NCI-H510A treated with DMSO at 0.1 percent for 48 hours (cell line): ENCODE measurements around the gene RAD21L1.
A peak's percentile ranks its signal among the peaks of the same experiment; 100 is the strongest.

Experiments used
- DNase-seq: peaks from one replicate; lab custom pipeline; 2025; lab: John Stamatoyannopoulos, UW

Gene RAD21L1

GRCh38 chr20:1225783-1226654 is at the start of gene RAD21L1:
Gene RAD21L1 (plus strand): TSS chr20:1226044. CDS start chr20:1228454, 2,410 bp downstream.
- no peak for DNase-seq

GRCh38 chr20:1177680-1178079 is 48.2 kb upstream of the RAD21L1 start:
- no peak for DNase-seq

- no peak for DNase-seq
Measured at GRCh38 chr20:1178103-1178502, 47.7 kb upstream of the RAD21L1 start.

GRCh38 chr20:1178623-1179022 is 47.2 kb upstream of the RAD21L1 start:
- DNase-seq: no peak

- no peak for DNase-seq
Measured at GRCh38 chr20:1180949-1181348, 44.9 kb upstream of the RAD21L1 start.

GRCh38 chr20:1182106-1182505 is 43.7 kb upstream of the RAD21L1 start:
- DNase-seq: no peak

GRCh38 chr20:1183153-1183552 is 42.7 kb upstream of the RAD21L1 start:
- DNase-seq: no peak

GRCh38 chr20:1184260-1184637 is 41.6 kb upstream of the RAD21L1 start:
- DNase-seq: no peak

- DNase-seq: no peak
Measured at GRCh38 chr20:1184638-1185315, 41.1 kb upstream of the RAD21L1 start, which contains the start of gene TMEM74B. Gene TMEM74B (minus strand): TSS chr20:1184981. CDS start chr20:1183801, 1,180 bp downstream.

- DNase-seq: peak; percentile 31
Measured at GRCh38 chr20:1185316-1185741, 40.5 kb upstream of the RAD21L1 start.

- DNase-seq: peak; percentile 57
Measured at GRCh38 chr20:1185790-1186334, 40.0 kb upstream of the RAD21L1 start.

- no peak for DNase-seq
Measured at GRCh38 chr20:1186367-1186991, 39.4 kb upstream of the RAD21L1 start.

- no peak for DNase-seq
Measured at GRCh38 chr20:1187605-1188171, 38.2 kb upstream of the RAD21L1 start.

GRCh38 chr20:1188347-1188746 is 37.5 kb upstream of the RAD21L1 start:
- DNase-seq: no peak

GRCh38 chr20:1189827-1190226 is 36.0 kb upstream of the RAD21L1 start:
- DNase-seq: no peak

- DNase-seq: no peak
Measured at GRCh38 chr20:1190847-1191246, 35.0 kb upstream of the RAD21L1 start.

- no peak for DNase-seq
Measured at GRCh38 chr20:1191299-1191698, 34.5 kb upstream of the RAD21L1 start.

GRCh38 chr20:1195226-1195625 is 30.6 kb upstream of the RAD21L1 start:
- no peak for DNase-seq

GRCh38 chr20:1196634-1197033 is 29.2 kb upstream of the RAD21L1 start:
- no peak for DNase-seq

- DNase-seq: no peak
Measured at GRCh38 chr20:1197801-1198200, 28.0 kb upstream of the RAD21L1 start.

GRCh38 chr20:1198751-1199150 is 27.1 kb upstream of the RAD21L1 start:
- DNase-seq: no peak
